VCaP (cell line): ENCODE data around the gene USP37.

Experiments
- H3K27ac ChIP-seq: fragments of 450-650 bp; 2 replicates; pipeline ENCODE4 v1.5.1; 2017
- CTCF ChIP-seq: fragments of 450-650 bp; conservative IDR thresholded peaks from 2 replicates; pipeline ENCODE4 v1.5.1; 2017; ENCODE audit warnings: mild to moderate bottlenecking, moderate library complexity

Gene USP37

GRCh38 chr2:218419630-218420216 is 148.4 kb downstream of the USP37 start:
- no peak overlapping the region for H3K27ac ChIP-seq
- no peak for TF ChIP-seq CTCF

- H3K27ac ChIP-seq = no peak within 1 kb of the TSS
- TF ChIP-seq CTCF = no peak
Observed at GRCh38 chr2:218418717-218419458, 149.3 kb downstream of the USP37 start, which contains the start of gene VIL1. Gene VIL1 (plus strand): TSS chr2:218419123. CDS start chr2:218423779, 4,656 bp downstream.

- no peak for TF ChIP-seq CTCF
- H3K27ac ChIP-seq = no peak overlapping the region
Observed at GRCh38 chr2:218418321-218418716, 149.8 kb downstream of the USP37 start.

- peak overlapping the region; percentile 91 for H3K27ac ChIP-seq
- TF ChIP-seq CTCF = no peak
Observed at GRCh38 chr2:218407717-218408116, 160.4 kb downstream of the USP37 start.

- H3K27ac ChIP-seq = peak overlapping the region; percentile 91
Observed at GRCh38 chr2:218406949-218407618, 161.1 kb downstream of the USP37 start.

GRCh38 chr2:218406209-218406948 is 161.8 kb downstream of the USP37 start:
- peak overlapping the region; percentile 91 for H3K27ac ChIP-seq
- peak; percentile 84 for TF ChIP-seq CTCF

More at GRCh38 chr2:218406949-218407618, 161.1 kb downstream of the USP37 start:
- no peak for TF ChIP-seq CTCF
